PC-3 (cell line): ENCODE results near the gene ZNF600. TPM values are rescaled to one million over a fixed set of nuclear protein-coding genes. Genes with fewer than 3 reads are reported as not detected.
"Not testable (repeated sequence)": the region's sequence is repeated elsewhere in the genome, so short reads cannot be mapped to it uniquely, and the experiment has no call there.

ENCODE experiments used
- ATAC-seq: fragments of 200-7000 bp; cut with Tn5 transposase; 2 replicates; pipeline ENCODE4 v1.9.1; 2020; ENCODE audit warnings: mild to moderate bottlenecking, moderate library complexity
- Bru-seq: library from RNA; stranded (reverse); fragments of 400-500 nt; gene quantifications from one replicate; lab custom pipeline; 2021; lab: Mats Ljungman, UMichigan
- BruChase-seq, 2 experiments: library from RNA; stranded (reverse); fragments of 400-500 nt; gene quantifications; one replicate each; lab custom pipeline; 2021; lab: Mats Ljungman, UMichigan
- BruUV-seq: library from RNA; stranded (reverse); fragments of 400-500 nt; replicated peaks from 2 replicates; lab custom pipeline; 2021; lab: Mats Ljungman, UMichigan
- CTCF ChIA-PET: fragments of 300-600 bp; sonication (Branson Sonifier 250); formaldehyde crosslinking; loops from one replicate; lab custom pipeline; 2022; ENCODE audit warnings: antibody characterized with exemption; lab: Charles Lee
- POLR2A ChIA-PET: fragments of 300-600 bp; sonication (Branson Sonifier 250); formaldehyde crosslinking; loops from one replicate; lab custom pipeline; 2022; ENCODE audit warnings: antibody characterized with exemption; ENCODE audit not compliant: unreplicated experiment; lab: Charles Lee
- DNase-seq: peaks from one replicate; pipeline ENCODE4 v3.0.0-alpha.2; 2015
- H2AFZ ChIP-seq: fragments of 300-600 bp; sonication (generic); 2 replicates; pipeline ENCODE4 v1.6.0; 2016; ENCODE audit warnings: antibody characterized with exemption, low read length
- H3F3A ChIP-seq: fragments of 300-600 bp; sonication (generic); one replicate; pipeline ENCODE4 v1.6.0; 2017; ENCODE audit warnings: antibody characterized with exemption, low read length, control low read depth, mild to moderate bottlenecking; ENCODE audit not compliant: unreplicated experiment
- H3K27ac ChIP-seq: fragments of 300-600 bp; sonication (generic); 2 replicates; pipeline ENCODE4 v1.5.1; 2016; ENCODE audit warnings: mild to moderate bottlenecking, low read length
- H3K27me3 ChIP-seq: fragments of 300-600 bp; sonication (generic); 2 replicates; pipeline ENCODE4 v1.6.1; 2016; ENCODE audit warnings: low read length, mixed read lengths
- H3K36me3 ChIP-seq: fragments of 300-600 bp; sonication (generic); 2 replicates; pipeline ENCODE4 v1.6.1; 2016; ENCODE audit warnings: low read depth, mixed run types, low read length, mixed read lengths
- H3K4me1 ChIP-seq: fragments of 300-600 bp; sonication (generic); 2 replicates; pipeline ENCODE4 v1.5.1; 2016; ENCODE audit warnings: low read length; ENCODE audit not compliant: insufficient read depth
- H3K4me2 ChIP-seq: fragments of 300-600 bp; sonication (generic); 2 replicates; pipeline ENCODE4 v1.6.0; 2016; ENCODE audit warnings: low read length
- H3K4me3 ChIP-seq: fragments of 300-600 bp; sonication (generic); 2 replicates; pipeline ENCODE4 v1.5.1; 2016; ENCODE audit warnings: mild to moderate bottlenecking, low read length, mixed read lengths
- H3K79me2 ChIP-seq: fragments of 300-600 bp; sonication (generic); 2 replicates; pipeline ENCODE4 v1.6.1; 2017; ENCODE audit warnings: low read length, mixed read lengths
- H3K9ac ChIP-seq: fragments of 300-600 bp; sonication (generic); 2 replicates; pipeline ENCODE4 v1.6.0; 2016; ENCODE audit warnings: mild to moderate bottlenecking, low read length
- H3K9me2 ChIP-seq: fragments of 300-600 bp; sonication (generic); replicated peaks from 2 replicates; pipeline ENCODE4 v1.6.1; 2016; ENCODE audit warnings: mixed run types, low read length, mixed read lengths
- H3K9me3 ChIP-seq: fragments of 300-600 bp; sonication (generic); 2 replicates; pipeline ENCODE4 v1.6.1; 2016; ENCODE audit warnings: low read length, mixed read lengths
- H4K20me1 ChIP-seq: fragments of 300-600 bp; sonication (generic); 2 replicates; pipeline ENCODE4 v1.6.1; 2016; ENCODE audit warnings: low read length, mixed read lengths
- intact Hi-C: fragments of 100-400 bp; cut with micrococcal nuclease; formaldehyde crosslinking; loops from 2 replicates; pipeline ENCODE4 v1.9.0; 2023
- long read RNA-seq: library from polyadenylated mRNA; unstranded; transcript quantifications from one replicate; pipeline ENCODE4 v2.0.0, GENCODE V29; 2021; ENCODE audit not compliant: unreplicated experiment
- total RNA-seq: library from RNA; depleted of rRNA; stranded (reverse); fragments of >200 nt; gene quantifications from 2 replicates; pipeline ENCODE4 v1.2.3, GENCODE V29; 2014; rRNA removed

The ZNF600 gene
- total RNA-seq (5.4 and 8.6 TPM in 2 replicates), Bru-seq, nascent RNA (percentile 68 among the genes with signal in this experiment), BruChase-seq, experiment 1, labeled RNA remaining after a 6-hour chase (percentile 76 among the genes with signal in this experiment), BruChase-seq, experiment 2, labeled RNA remaining after a 2-hour chase (percentile 80 among the genes with signal in this experiment)
- long read RNA-seq, transcript ZNF600-208 (4 exons, 3,645 nt): major isoform, 13 of 58 reads
- long read RNA-seq, partial matches to known transcripts: 8 of 58 reads
- long read RNA-seq, other reads (novel, unspliced or antisense): 35 of 58 reads

- H3K9me2 ChIP-seq, H3K27ac ChIP-seq, H3K4me1 ChIP-seq, POLR2A ChIA-PET, intact Hi-C loops, H3K27me3 ChIP-seq, H3K9me3 ChIP-seq, CTCF ChIA-PET, H3K36me3 ChIP-seq, H3F3A ChIP-seq, H4K20me1 ChIP-seq: not testable (repeated sequence)
- peak within 1 kb of the TSS; percentile 79 for H3K4me2 ChIP-seq
- DNase-seq (peak; percentile 86), ATAC-seq (peak; percentile 99)
- peak within 1 kb of the TSS; percentile 82 for H2AFZ ChIP-seq
- TSS peak; percentile 61 for BruUV-seq
- H3K4me3 ChIP-seq: peak within 1 kb of the TSS; percentile 71
- peaks cover 26% of the 10 kb centered on the region for H3K79me2 ChIP-seq
- H3K9ac ChIP-seq: peak within 1 kb of the TSS; percentile 71
Observed at GRCh38 chr19:52786464-52787354, at the start of gene ZNF600. Gene ZNF600 (minus strand): TSS chr19:52786791. CDS start chr19:52778888, 7,903 bp downstream.

DNA sequence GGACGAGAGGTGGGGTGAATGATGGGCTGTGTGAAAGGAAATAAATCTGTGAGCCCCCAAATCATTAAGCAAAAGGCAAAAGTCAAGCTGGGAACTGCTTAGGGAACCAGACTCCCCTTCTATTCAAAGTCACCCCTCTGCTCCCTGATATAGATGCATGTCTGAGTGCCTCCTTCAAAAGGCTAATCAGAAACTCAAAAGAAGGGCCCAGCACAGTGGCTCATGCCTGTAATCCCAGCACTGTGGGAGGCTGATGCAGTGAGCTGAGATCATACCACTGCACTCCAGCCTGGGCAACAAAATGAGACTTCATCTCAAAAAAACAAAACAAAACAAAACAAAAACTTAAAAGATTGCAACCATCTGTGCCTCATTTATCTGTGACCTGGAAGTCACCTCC lies 47.7 kb upstream of the ZNF600 start:
- not testable (repeated sequence) for H4K20me1 ChIP-seq, ATAC-seq

DNA sequence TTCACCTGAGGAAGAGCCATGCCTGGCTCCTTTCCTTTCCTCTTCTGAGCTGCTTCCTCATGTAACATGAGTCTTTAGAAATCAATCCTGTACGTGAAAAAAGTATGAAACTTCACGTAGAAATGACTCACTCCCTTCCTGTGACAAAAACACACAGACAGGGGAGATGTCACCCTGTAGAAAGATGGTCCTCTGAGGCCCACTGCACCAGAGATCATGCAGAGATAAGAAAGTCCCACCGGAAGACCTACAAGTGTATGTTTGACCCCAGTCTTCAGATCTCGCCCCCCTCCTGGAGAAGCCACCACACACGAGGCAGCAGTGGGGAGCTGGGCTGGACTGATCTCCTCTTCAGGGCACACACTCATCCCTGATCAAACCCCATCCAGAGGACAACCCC lies 47.0 kb upstream of the ZNF600 start:
- DNase-seq, H3K27me3 ChIP-seq, H2AFZ ChIP-seq, intact Hi-C loops, CTCF ChIA-PET, ATAC-seq, H3K4me3 ChIP-seq, POLR2A ChIA-PET, BruUV-seq, H3F3A ChIP-seq, H3K4me1 ChIP-seq, H3K27ac ChIP-seq, H3K9ac ChIP-seq, H3K79me2 ChIP-seq, H3K9me2 ChIP-seq, H4K20me1 ChIP-seq, H3K4me2 ChIP-seq: not testable (repeated sequence)
- Histone ChIP-seq H3K36me3 (peaks cover 22% of the 10 kb centered on the region; the same call in 1 of the 2 replicates), H3K9me3 (peaks cover 27% of the 10 kb centered on the region)

More for the DNA sequence above, 47.7 kb upstream of the ZNF600 start:
- H3K4me1 ChIP-seq, BruUV-seq, H3K9ac ChIP-seq, H3K9me2 ChIP-seq, H3K27me3 ChIP-seq, H2AFZ ChIP-seq, intact Hi-C loops, H3F3A ChIP-seq, CTCF ChIA-PET, H3K4me3 ChIP-seq, DNase-seq, POLR2A ChIA-PET, H3K79me2 ChIP-seq, H3K27ac ChIP-seq, H3K4me2 ChIP-seq: not testable (repeated sequence)
- Histone ChIP-seq H3K36me3 (peaks cover 29% of the 10 kb centered on the region), H3K9me3 (peaks cover 31% of the 10 kb centered on the region)

DNA sequence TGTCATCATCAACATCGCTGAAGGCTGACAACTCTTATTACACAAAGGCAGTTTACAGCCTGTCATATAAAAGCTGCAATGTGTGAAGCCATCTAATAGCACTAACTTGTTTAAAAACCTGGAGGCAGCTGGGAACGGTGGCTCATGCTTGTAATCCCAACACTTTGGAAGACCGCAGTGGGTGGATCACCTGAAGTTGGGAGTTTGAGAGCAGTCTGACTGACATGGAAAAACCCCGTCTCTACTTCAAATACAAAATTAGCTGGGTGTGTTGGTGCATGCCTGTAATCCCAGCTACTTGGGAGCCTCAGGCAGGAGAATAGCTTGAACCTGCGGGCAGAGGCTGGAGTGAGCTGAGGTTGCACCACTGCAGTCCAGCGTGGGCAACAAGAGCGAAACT lies 43.3 kb upstream of the ZNF600 start:
- H3K4me3 ChIP-seq, H3K79me2 ChIP-seq, DNase-seq, H3K4me1 ChIP-seq, H3F3A ChIP-seq, intact Hi-C loops, H4K20me1 ChIP-seq, H3K9ac ChIP-seq, POLR2A ChIA-PET, H3K27ac ChIP-seq, H3K36me3 ChIP-seq, H3K9me2 ChIP-seq, ATAC-seq, H3K27me3 ChIP-seq, H2AFZ ChIP-seq, BruUV-seq, H3K4me2 ChIP-seq, CTCF ChIA-PET, H3K9me3 ChIP-seq: not testable (repeated sequence)
